ENCODE results near the gene TOE1.
"Not testable (repeated sequence)": the region's sequence is repeated elsewhere in the genome, so short reads cannot be mapped to it uniquely, and the experiment has no call there.

Gene TOE1

GRCh38 chr1:45383191-45383590 is 43.2 kb downstream of the TOE1 start:
- H3K4me3 ChIP-seq (ENCODE audit: low read depth, low read length), result no peak overlapping the region
- no peak for DNase-seq (ENCODE audit: low read depth)
- no peak for TF ChIP-seq CTCF (conservative IDR thresholded peaks at IDR 0.05; ENCODE audit: low read depth, low read length)

GRCh38 chr1:45384213-45384612 is 44.2 kb downstream of the TOE1 start:
- not testable (repeated sequence) for H3K4me3 ChIP-seq (ENCODE audit: low read depth, low read length); DNase-seq (ENCODE audit: low read depth)

- DNase-seq (ENCODE audit: low read depth), result no peak
- H3K4me3 ChIP-seq (ENCODE audit: low read depth, low read length), result no peak overlapping the region
- TF ChIP-seq CTCF (conservative IDR thresholded peaks at IDR 0.05; ENCODE audit: low read depth, low read length), result no peak
Observed at GRCh38 chr1:45385302-45385701, 45.3 kb downstream of the TOE1 start.

GRCh38 chr1:45386219-45386618 is 46.2 kb downstream of the TOE1 start:
- no peak for DNase-seq (ENCODE audit: low read depth)
- H3K4me3 ChIP-seq (ENCODE audit: low read depth, low read length), result no peak overlapping the region
- TF ChIP-seq CTCF (conservative IDR thresholded peaks at IDR 0.05; ENCODE audit: low read depth, low read length), result no peak
